AML-193 (cell line): ENCODE results near the gene POP4.
A peak's percentile ranks its signal among the peaks of the same experiment; 100 is the strongest.

ENCODE experiments used
- DNase-seq, 2 experiments: peaks; one replicate each; lab custom pipeline; 2025; lab: John Stamatoyannopoulos, UW

POP4 gene

DNA sequence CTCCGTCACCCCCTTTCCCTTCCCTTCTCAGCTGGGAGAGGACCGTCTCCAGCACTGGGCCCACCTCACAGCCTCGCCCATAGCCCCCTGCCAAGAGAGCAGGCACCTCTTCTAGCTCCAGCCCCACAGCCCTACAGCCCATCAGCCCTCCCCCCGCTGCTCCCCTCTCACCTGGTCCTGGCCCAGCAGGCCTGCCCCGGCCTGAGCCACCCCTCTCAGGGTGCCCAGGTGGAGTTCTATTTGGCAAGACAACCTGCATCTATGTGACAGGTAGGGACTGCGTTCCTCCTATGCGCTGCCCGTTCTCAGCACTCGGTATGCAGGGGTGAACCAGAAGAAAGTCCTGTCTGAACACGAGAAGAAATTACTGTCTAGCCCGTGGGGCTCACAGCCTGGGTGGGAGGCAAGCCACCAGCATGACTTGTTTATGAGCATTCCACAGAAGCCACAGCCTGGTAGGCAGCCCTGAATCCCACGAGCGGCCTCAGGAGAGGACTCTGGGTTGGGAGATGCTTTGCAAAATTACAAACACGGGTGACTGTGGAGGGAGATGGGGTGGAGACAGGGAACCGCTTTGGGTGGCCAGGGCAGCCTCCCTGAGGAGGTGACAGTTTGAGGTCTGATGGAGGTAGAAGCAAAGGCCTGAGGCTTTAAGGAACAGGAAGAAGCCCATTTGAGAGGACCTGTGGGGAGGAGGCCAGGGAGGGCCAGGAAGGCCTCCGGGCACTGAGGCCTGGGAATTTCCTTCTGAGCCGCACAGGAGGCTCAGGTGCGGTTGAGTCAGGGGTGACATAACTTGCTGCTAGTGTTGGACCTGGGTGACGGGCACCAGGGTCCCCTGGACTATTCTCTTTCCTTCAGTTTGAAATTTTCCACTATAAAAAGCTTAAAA, 58.0 kb downstream of the POP4 start:
- no peak for DNase-seq

DNA sequence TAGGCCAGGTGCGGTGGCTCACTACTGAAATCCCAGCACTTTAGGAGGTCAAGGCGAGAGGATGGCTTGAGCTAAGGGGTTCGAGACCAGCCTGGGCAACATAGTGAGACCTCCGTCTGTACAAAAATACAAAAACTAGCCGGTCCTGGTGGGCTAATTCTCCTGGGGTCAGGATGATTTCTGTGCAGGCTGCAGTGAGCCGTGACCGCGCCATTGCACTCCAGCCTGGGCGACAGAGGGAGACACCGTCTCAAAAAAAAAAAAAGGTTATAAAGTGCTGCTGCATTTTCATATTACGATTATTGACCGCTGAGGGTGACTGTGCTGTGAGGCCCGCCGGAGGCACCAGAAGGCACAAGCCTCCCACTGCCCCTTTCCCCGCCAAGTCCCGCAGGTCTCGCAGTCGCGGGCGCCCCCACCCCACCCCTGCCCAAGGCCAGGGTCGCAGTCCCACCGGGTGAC, 58.7 kb downstream of the POP4 start:
- peak; percentile 62 to 66 for DNase-seq

DNA sequence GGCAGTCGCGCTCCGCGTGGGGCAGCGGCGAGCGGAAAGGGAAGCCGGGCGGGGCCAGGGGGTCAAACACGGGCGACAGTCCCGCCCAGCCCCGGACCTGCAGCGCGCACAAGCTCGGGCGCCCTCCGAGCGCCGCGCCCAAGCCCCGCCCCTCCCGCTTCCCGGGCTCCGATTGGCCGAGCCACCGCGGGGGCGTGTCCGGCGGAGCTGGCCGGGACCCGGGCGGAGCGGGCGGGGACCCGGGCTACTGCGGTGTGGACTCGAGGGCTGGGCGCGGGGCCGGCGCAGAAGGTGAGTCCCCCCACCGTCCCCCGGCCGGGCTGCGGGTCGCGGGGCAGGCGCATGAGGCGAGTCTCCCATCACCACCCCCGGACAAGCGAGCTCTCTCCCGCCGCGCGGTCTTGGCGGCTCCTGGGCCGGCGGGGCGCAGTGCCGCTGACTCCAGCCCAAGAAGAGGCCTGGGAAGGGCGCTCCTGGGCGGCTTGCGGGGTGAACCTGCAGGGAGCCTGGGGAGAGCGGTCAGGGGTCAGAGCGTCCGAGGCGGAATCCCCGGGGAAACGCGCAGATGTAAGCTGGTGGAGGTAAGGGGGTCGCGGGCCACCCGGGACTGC, 59.2 kb downstream of the POP4 start, which contains the start of gene PLEKHF1:
PLEKHF1 (plus strand) TSS at position 247 of the 611 bp plus-strand sequence. CDS start 8,379 bp downstream, outside the sequence.
- DNase-seq = peak; percentile 66 to 67

DNA sequence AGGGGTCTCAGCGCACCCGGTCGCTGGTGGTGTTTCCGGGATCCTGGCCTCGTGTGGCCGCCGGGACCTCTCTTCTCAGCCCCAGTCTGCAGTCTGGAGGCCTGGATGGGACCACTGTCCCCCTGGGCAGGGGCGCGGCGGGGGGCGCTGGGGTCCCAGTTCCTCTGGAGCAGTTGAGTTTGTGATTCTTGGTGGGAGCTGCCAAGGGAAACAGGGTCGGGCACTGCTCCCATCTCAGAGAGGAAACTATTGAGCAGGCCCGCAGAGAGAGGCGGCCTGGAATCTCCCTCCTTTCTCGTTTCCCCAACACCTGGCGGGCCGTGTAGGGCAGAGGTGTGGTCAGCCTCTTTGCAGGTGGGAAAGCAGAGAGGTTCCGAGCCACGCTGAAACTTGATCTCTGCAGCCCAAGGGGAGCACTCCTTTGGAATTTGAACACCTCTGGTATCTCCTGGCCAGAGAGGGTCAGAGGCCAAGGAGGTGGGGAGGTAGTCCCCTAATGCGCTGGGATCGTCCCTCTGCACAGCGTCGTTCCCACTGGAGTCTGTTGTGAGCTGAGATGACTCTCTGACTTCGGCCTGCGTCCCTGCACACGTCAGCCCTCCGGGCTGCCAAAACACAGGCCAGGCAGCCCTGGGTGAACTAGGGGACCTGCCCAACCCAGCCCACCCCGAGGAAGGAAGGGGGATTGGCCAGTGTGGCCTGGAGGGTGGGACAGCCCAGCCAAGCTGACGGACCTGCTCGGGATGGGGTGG, 59.9 kb downstream of the POP4 start:
- no peak for DNase-seq
